Bronchial epithelial cell (primary cell): ENCODE measurements around the gene ACE2. TPM values are rescaled to one million over a fixed set of nuclear protein-coding genes. Genes with fewer than 3 reads are reported as not detected.

Experiments
- DNase-seq: peaks from one replicate; pipeline ENCODE4 v3.0.0-alpha.2; 2010; ENCODE audit warnings: low read depth
- FAIRE-seq: peaks from 2 replicates; lab custom pipeline; 2011; peaks lifted over from hg19 to GRCh38; lab: Jason Lieb, UNC
- H3K27me3 ChIP-seq: 2 replicates; pipeline ENCODE4 v1.5.1; 2011; ENCODE audit warnings: low read length; ENCODE audit not compliant: control insufficient read depth, insufficient read depth
- H3K36me3 ChIP-seq: 2 replicates; pipeline ENCODE4 v1.5.1; 2011; ENCODE audit warnings: low read length; ENCODE audit not compliant: control insufficient read depth, insufficient read depth
- H3K4me3 ChIP-seq: 2 replicates; pipeline ENCODE4 v1.5.1; 2011; ENCODE audit warnings: mild to moderate bottlenecking, low read depth, low read length, control low read depth
- total RNA-seq: library from RNA; depleted of rRNA; stranded (reverse); fragments of >200 nt; gene quantifications from 2 replicates; pipeline ENCODE4 v1.2.1, GENCODE V29; 2014
- TF ChIP-seq, protein P1 (sequence below): IDR thresholded peaks from 2 replicates; pipeline ENCODE4 v1.5.1; 2011; ENCODE audit warnings: mild to moderate bottlenecking, moderate library complexity, low read length, control low read depth, inconsistent platforms; ENCODE audit not compliant: insufficient read depth, severe bottlenecking

ACE2 gene
- total RNA-seq, 1 donor from 2014 or later, result not detected

DNA sequence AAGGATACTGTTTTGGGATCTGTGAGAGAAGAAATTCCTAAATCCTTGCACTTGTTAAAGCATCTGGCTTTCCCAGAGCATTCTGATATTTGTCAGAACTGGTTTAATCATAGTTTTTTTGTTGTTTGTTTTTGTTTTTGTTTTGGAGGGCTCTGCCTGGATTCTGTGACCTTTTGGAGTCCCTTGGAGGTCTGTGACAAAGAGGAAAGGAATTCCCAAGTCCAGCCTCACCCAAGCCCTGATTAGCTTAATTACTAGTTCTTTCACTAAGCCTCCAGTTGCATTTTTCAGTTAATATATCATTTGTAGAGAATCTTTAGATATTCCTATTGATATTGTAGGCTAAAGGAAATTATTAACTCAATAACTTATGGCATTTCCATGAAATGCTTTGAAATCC is 711 bp downstream of the ACE2 start:
- Histone ChIP-seq H3K27me3 (no peaks in the 10 kb centered on the region), H3K36me3 (no peaks in the 10 kb centered on the region), H3K4me3 (no peak overlapping the region)
- DNase-seq, result no peak
- TF ChIP-seq, protein P1, sequence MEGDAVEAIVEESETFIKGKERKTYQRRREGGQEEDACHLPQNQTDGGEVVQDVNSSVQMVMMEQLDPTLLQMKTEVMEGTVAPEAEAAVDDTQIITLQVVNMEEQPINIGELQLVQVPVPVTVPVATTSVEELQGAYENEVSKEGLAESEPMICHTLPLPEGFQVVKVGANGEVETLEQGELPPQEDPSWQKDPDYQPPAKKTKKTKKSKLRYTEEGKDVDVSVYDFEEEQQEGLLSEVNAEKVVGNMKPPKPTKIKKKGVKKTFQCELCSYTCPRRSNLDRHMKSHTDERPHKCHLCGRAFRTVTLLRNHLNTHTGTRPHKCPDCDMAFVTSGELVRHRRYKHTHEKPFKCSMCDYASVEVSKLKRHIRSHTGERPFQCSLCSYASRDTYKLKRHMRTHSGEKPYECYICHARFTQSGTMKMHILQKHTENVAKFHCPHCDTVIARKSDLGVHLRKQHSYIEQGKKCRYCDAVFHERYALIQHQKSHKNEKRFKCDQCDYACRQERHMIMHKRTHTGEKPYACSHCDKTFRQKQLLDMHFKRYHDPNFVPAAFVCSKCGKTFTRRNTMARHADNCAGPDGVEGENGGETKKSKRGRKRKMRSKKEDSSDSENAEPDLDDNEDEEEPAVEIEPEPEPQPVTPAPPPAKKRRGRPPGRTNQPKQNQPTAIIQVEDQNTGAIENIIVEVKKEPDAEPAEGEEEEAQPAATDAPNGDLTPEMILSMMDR, result no peak
- no peak for FAIRE-seq

DNA sequence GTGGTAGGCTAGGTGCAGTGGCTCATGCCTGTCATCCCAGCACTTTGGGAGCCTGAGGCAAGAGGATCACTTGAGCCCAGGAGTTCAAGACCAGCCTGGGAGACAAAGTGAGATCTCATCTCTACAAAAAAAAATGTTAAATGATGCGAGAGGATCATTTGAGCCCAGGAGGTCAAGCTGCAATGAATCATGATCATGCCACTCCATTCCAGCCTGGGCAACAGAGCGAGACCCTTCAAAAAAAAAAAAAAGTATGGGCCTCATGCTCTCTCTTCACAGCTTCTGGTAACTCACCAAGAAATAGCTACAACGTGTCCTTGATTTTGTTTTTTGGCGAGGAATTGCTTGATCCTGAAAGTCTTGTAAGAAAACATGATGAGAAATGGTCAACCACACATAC is 1.3 kb downstream of the ACE2 start:
- TF ChIP-seq, protein P1, result no peak
- DNase-seq, result no peak
- Histone ChIP-seq H3K4me3 (no peak overlapping the region), H3K27me3 (no peaks in the 10 kb centered on the region), H3K36me3 (no peaks in the 10 kb centered on the region)
- no peak for FAIRE-seq

DNA sequence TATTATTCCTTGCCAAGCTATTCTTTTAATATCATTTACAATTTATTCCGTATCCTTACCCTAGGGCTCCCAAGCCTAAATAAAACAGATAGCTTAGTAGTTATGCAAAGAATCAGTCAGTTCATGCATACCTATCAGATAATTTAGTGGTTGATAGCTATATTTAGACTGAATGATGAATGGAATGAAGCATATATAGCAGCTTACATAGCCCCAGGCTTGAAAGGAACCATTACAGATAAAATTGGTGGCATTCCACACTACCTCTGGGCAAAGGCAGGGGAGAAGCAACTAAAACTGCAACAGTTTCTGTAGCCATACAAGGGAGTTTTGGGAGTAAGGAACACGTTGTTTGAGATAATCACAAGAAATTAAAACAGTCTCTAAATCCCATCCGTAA is 2.7 kb downstream of the ACE2 start:
- Histone ChIP-seq H3K27me3 (no peaks in the 10 kb centered on the region), H3K36me3 (no peaks in the 10 kb centered on the region), H3K4me3 (no peak overlapping the region)
- TF ChIP-seq, protein P1, result no peak
- FAIRE-seq, result no peak
- DNase-seq, result no peak

DNA sequence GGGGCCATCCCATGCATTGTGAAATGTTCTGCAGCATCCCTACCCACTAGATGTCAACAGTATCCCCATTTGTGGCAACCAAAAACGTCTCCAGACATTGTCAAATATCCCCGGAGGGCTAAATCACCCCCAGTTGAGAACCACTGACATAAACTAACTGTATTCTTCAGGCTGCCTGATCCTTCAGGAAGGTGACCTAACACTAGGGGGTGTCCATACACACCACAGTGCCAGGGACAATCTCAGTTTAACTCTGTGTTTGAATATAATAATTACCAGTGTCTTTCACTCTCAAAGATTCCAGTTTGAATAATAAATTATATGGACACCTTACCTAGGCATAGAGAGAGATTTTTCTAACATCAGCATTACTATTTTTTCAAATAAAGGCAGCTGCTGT is 6.4 kb downstream of the ACE2 start:
- DNase-seq, result no peak
- Histone ChIP-seq H3K4me3 (no peak overlapping the region), H3K27me3 (no peaks in the 10 kb centered on the region), H3K36me3 (no peaks in the 10 kb centered on the region)
- TF ChIP-seq, protein P1, result peak; percentile 24
- FAIRE-seq, result no peak

DNA sequence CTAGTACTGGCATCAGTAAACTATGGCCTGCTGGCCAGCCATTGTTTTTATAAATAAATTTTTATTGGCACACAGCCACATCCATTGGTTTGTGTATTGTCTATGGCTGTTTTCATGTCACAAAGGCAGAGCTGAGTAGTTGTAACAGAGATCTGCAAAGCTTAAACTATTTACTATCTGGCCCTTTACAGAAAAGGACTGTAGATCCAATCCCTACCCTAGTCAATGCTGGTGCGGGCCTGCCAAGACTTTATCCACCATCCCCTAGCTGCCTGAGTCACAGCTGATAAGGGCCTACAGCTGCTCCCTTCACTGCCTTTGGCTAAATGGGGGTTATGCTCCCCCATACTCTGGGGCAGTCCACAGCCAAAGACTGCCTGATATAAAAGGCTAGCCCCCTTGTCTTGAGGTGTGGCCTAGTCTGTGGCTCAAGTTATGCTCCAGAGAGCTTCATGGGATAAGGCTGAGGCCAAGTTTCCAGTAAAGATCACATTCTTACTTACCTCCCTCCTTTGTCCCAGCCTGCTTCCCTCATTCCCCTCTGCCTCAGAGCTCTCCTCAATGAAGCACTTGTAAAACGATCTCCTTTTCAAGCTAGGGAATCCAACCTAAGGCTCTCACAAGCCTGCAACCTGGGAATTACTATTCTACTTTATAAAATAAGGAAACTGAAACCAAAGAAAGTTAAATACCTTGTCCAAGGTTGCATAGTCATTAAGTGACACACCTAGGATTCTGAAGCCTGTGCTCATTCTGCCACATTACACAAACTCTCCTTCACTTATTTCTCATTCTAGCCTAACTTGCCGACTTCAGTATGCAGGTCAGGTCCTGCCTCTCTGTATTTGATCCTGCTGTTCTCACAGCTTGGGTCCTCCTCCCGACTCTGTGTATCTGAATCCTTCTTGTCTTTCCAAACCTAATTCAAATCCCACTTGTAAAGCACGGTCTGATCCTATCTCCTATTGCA is 20.7 kb downstream of the ACE2 start:
- TF ChIP-seq, protein P1, result no peak
- DNase-seq (peak; percentile 65), FAIRE-seq (no peak)
- H3K4me3 ChIP-seq, result no peak overlapping the region
- no peaks in the 10 kb centered on the region for H3K27me3 ChIP-seq
- no peaks in the 10 kb centered on the region for H3K36me3 ChIP-seq
